GM23338 (cell line): Measurements from ENCODE around the gene DCBLD1. TPM values are rescaled to one million over a fixed set of nuclear protein-coding genes. Genes with fewer than 3 reads are reported as not detected.

Experiments
- ATAC-seq: fragments of 200-7000 bp; cut with Tn5 transposase; 3 replicates; pipeline ENCODE4 v1.9.1; 2020
- DNase-seq: peaks from one replicate; pipeline ENCODE4 v3.0.0-alpha.2; 2015; ENCODE audit warnings: low spot score
- H2AFZ ChIP-seq: fragments of 200-600 bp; sonication (generic); 2 replicates; pipeline ENCODE4 v1.8.0; 2016; ENCODE audit warnings: antibody characterized with exemption, mild to moderate bottlenecking, moderate library complexity
- H3F3A ChIP-seq: fragments of 200-600 bp; sonication (generic); replicated peaks from 2 replicates; pipeline ENCODE4 v1.8.0; 2017; ENCODE audit warnings: antibody characterized with exemption, mixed run types, low read depth
- H3K27ac ChIP-seq: fragments of 200-600 bp; sonication (generic); 2 replicates; pipeline ENCODE4 v1.6.1; 2016; ENCODE audit warnings: low read depth
- H3K27me3 ChIP-seq: fragments of 200-600 bp; sonication (generic); 2 replicates; pipeline ENCODE4 v1.8.0; 2016; ENCODE audit warnings: mild to moderate bottlenecking, mixed run types, moderate library complexity; ENCODE audit not compliant: insufficient read depth
- H3K36me3 ChIP-seq: fragments of 200-600 bp; sonication (generic); 2 replicates; pipeline ENCODE4 v1.8.0; 2016; ENCODE audit warnings: mild to moderate bottlenecking; ENCODE audit not compliant: insufficient read depth
- H3K4me1 ChIP-seq: fragments of 200-600 bp; sonication (generic); 2 replicates; pipeline ENCODE4 v1.8.0; 2016; ENCODE audit warnings: mild to moderate bottlenecking, moderate library complexity; ENCODE audit not compliant: insufficient read depth
- H3K4me2 ChIP-seq: fragments of 200-600 bp; sonication (generic); 2 replicates; pipeline ENCODE4 v1.7.1; 2017; ENCODE audit warnings: mixed run types
- H3K4me3 ChIP-seq: fragments of 200-600 bp; sonication (generic); 2 replicates; pipeline ENCODE4 v1.6.1; 2016; ENCODE audit warnings: mixed run types
- H3K79me2 ChIP-seq: fragments of 200-600 bp; sonication (generic); replicated peaks from 2 replicates; pipeline ENCODE4 v1.8.0; 2017; ENCODE audit warnings: mild to moderate bottlenecking; ENCODE audit not compliant: insufficient read depth
- H3K9me2 ChIP-seq: fragments of 200-600 bp; sonication (generic); 2 replicates; pipeline ENCODE4 v1.8.0; 2017; ENCODE audit not compliant: insufficient read depth
- H4K20me1 ChIP-seq: fragments of 200-600 bp; sonication (generic); replicated peaks from 2 replicates; pipeline ENCODE4 v1.8.0; 2017; ENCODE audit warnings: mild to moderate bottlenecking; ENCODE audit not compliant: insufficient read depth
- H3K27ac Mint-ChIP-seq: 2 replicates; pipeline ENCODE4 v1.8.0; 2020; ENCODE audit warnings: inconsistent platforms, mild to moderate bottlenecking, moderate library complexity, mixed read lengths
- H3K27me3 Mint-ChIP-seq: 3 replicates; pipeline ENCODE4 v1.8.0; 2022; ENCODE audit warnings: low read depth, mild to moderate bottlenecking, moderate library complexity, mixed read lengths, inconsistent platforms; ENCODE audit not compliant: insufficient read depth, poor library complexity
- H3K36me3 Mint-ChIP-seq: 3 replicates; pipeline ENCODE4 v1.8.0; 2021; ENCODE audit warnings: low read depth, mild to moderate bottlenecking, inconsistent platforms, moderate library complexity, mixed read lengths
- H3K4me1 Mint-ChIP-seq: 3 replicates; pipeline ENCODE4 v1.8.0; 2020; ENCODE audit warnings: mild to moderate bottlenecking, inconsistent platforms, mixed read lengths
- H3K4me3 Mint-ChIP-seq: 3 replicates; pipeline ENCODE4 v1.8.0; 2021; ENCODE audit warnings: moderate library complexity, mild to moderate bottlenecking, inconsistent platforms, mixed read lengths
- H3K9me3 Mint-ChIP-seq: 3 replicates; pipeline ENCODE4 v1.8.0; 2020; ENCODE audit warnings: moderate library complexity, mild to moderate bottlenecking, inconsistent platforms, mixed read lengths
- CREB1 ChIP-seq: fragments of 250-450 bp; sonication (Bioruptor Pico); IDR thresholded peaks from 2 replicates; pipeline ENCODE4 v1.5.0; 2020; ENCODE audit warnings: low read depth, mild to moderate bottlenecking, moderate library complexity
- EZH2 ChIP-seq: fragments of 200-600 bp; sonication (generic); IDR thresholded peaks from one replicate; pipeline ENCODE4 v1.8.0; 2017; ENCODE audit warnings: antibody characterized with exemption, mild to moderate bottlenecking, low read depth; ENCODE audit not compliant: unreplicated experiment
- EZH2phosphoT487 ChIP-seq: fragments of 200-600 bp; sonication (generic); IDR thresholded peaks from one replicate; pipeline ENCODE4 v1.8.1; 2018; ENCODE audit warnings: antibody characterized with exemption; ENCODE audit not compliant: unreplicated experiment
- JUNB ChIP-seq: IDR thresholded peaks from one replicate; pipeline ENCODE4 v1.6.1; 2016; ENCODE audit warnings: antibody characterized with exemption; ENCODE audit not compliant: unreplicated experiment
- NANOG ChIP-seq: IDR thresholded peaks from 2 replicates; pipeline ENCODE4 v1.6.1; 2016; ENCODE audit warnings: antibody characterized with exemption, borderline replicate concordance
- POLR2AphosphoS5 ChIP-seq: IDR thresholded peaks from 2 replicates; pipeline ENCODE4 v1.6.1; 2016; ENCODE audit warnings: antibody characterized with exemption, low read depth
- ZNF114 ChIP-seq: fragments of 250-450 bp; sonication (Bioruptor Pico); IDR thresholded peaks from 2 replicates; pipeline ENCODE4 v1.5.0; 2020; ENCODE audit warnings: mild to moderate bottlenecking, moderate library complexity
- ZNF331 ChIP-seq: fragments of 250-450 bp; sonication (Bioruptor Pico); IDR thresholded peaks from 2 replicates; pipeline ENCODE4 v1.5.0; 2020; ENCODE audit warnings: low read depth, mild to moderate bottlenecking, moderate library complexity
- polyA plus RNA-seq: library from polyadenylated mRNA; unstranded; fragments of >200 nt; fragmentation: Nextera tagmentation; extraction: Ambion mirVana; gene quantifications from 2 replicates; pipeline ENCODE4 v1.2.1, GENCODE V29; 2016
- total RNA-seq: library from RNA; depleted of rRNA; stranded (reverse); fragments of >200 nt; shearing (Covaris generic); gene quantifications from 2 replicates; pipeline ENCODE4 v1.2.3, GENCODE V29; 2014
- TF ChIP-seq, protein P1 (sequence below), 2 experiments: fragments of 200-600 bp in 1 of 2; sonication (generic) in 1 of 2; conservative IDR thresholded peaks; 2 replicates each; pipeline versions ENCODE4 v1.5.1 to v1.6.1; 2016 to 2017; ENCODE audit warnings: antibody characterized with exemption in 2 of 2, low read depth in 2 of 2, mild to moderate bottlenecking in 2 of 2, moderate library complexity in 1 of 2

The DCBLD1 gene
- total and polyA plus RNA-seq, 2 experiments from 2014 or later = 4.2 to 7.6 TPM

DNA sequence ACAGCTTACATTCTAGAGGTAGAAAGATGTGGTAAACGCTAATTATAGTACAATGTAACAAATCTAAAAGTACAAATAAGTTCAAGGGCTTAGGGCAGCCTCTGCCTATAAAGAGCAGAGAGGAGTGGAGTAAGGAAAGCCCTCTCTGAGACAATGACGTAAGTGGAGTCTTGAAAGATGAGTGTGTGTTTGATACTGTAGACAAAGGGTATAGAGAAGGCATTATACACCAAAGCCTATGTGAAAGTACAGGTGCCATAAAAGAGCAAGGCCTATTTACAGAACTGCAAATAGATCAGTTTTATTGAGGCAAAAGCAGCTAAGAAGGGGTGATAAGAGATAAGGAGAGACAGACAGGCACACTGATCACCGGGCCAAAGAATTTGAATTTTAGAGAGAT lies 108.9 kb downstream of the DCBLD1 start (continued):
- TF ChIP-seq, protein P1, sequence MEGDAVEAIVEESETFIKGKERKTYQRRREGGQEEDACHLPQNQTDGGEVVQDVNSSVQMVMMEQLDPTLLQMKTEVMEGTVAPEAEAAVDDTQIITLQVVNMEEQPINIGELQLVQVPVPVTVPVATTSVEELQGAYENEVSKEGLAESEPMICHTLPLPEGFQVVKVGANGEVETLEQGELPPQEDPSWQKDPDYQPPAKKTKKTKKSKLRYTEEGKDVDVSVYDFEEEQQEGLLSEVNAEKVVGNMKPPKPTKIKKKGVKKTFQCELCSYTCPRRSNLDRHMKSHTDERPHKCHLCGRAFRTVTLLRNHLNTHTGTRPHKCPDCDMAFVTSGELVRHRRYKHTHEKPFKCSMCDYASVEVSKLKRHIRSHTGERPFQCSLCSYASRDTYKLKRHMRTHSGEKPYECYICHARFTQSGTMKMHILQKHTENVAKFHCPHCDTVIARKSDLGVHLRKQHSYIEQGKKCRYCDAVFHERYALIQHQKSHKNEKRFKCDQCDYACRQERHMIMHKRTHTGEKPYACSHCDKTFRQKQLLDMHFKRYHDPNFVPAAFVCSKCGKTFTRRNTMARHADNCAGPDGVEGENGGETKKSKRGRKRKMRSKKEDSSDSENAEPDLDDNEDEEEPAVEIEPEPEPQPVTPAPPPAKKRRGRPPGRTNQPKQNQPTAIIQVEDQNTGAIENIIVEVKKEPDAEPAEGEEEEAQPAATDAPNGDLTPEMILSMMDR (conservative IDR thresholded peaks at IDR 0.05; ENCODE audit: low read depth in 2 of 2) = no peak
- TF ChIP-seq EZH2phosphoT487 = no peak
- no peak for TF ChIP-seq NANOG
- no peak for TF ChIP-seq POLR2AphosphoS5

DNA sequence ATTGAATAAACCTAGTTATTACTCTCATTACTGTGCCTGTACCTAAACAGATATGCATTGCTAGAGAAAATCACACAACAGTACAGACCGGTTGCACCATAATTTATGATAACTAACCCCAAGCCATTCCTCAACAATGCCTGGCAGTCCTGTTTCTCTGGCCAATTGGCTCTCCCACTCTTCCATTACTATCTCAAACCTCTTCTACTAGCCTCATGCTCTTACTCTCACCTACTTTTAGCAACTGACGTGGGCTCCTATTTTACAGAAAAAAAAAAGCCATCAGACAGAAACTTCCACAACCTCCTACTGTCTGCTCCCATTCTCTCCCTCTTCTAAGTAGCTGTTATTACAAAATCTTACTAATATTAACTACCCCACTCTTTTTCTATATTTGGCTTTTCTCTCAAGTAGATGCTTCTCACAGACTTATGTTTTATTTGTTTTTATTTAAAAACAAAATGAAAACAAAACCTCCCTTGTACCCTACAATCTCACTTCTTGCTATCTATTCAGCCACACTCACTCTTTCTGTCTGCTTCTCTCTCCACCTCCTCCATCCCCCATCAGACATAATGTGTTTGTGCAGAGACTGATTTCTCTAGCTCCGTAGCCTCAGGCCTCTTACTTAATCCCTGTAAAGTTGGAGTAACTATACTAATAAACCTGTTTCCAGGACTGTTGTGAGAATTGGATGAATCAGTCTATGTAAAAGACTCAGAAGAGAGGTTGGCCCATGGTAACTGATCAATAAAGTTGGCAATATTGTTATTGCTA lies 110.7 kb downstream of the DCBLD1 start:
- DNase-seq (no peak), ATAC-seq (no peak)
- no peak overlapping the region for H2AFZ ChIP-seq
- no peak overlapping the region for H3K4me3 ChIP-seq
- no peak overlapping the region for H3K27ac Mint-ChIP-seq
- peaks cover 94% of the 10 kb centered on the region for H3K79me2 ChIP-seq
- TF ChIP-seq JUNB (no peak), ZNF331 (CRISPR knock-in tag) (no peak), CREB1 (CRISPR knock-in tag) (no peak), ZNF114 (CRISPR knock-in tag) (no peak), POLR2AphosphoS5 (no peak), EZH2 (no peak)
- TF ChIP-seq, protein P1 (conservative IDR thresholded peaks at IDR 0.05; ENCODE audit: low read depth in 2 of 2) = no peak
- H3K36me3 ChIP-seq = peaks cover 9% of the 10 kb centered on the region; the same call in 1 of the 2 replicates
- H3K4me3 Mint-ChIP-seq = no peak overlapping the region
- peaks cover 10% of the 10 kb centered on the region; the same call in 2 of the 3 replicates for H3K9me3 Mint-ChIP-seq
- no peaks in the 10 kb centered on the region for H3K4me1 ChIP-seq
- H3K36me3 Mint-ChIP-seq = peaks cover 42% of the 10 kb centered on the region
- no peaks in the 10 kb centered on the region for H3K4me1 Mint-ChIP-seq
- H3F3A ChIP-seq = no peaks in the 10 kb centered on the region
- no peaks in the 10 kb centered on the region for H3K27me3 Mint-ChIP-seq
- H3K9me2 ChIP-seq = no peaks in the 10 kb centered on the region
- no peaks in the 10 kb centered on the region for H3K27me3 ChIP-seq
- H3K4me2 ChIP-seq = no peak overlapping the region
- H4K20me1 ChIP-seq = peaks cover 10% of the 10 kb centered on the region; the same call in 1 of the 2 replicates
- H3K27ac ChIP-seq = no peak overlapping the region
